GM18870 (cell line): Measurements from ENCODE around the gene GGA1.

Experiments
- ATAC-seq: cut with Tn5 transposase; IDR thresholded peaks from one replicate; pipeline ENCODE4 v1.9.1; 2021; ENCODE audit warnings: moderate library complexity; ENCODE audit not compliant: unreplicated experiment

GGA1 gene

GRCh38 chr22:37608477-37609239, at the start of gene GGA1:
Gene GGA1, plus strand, starts transcription at chr22:37608834. Its CDS starts 27 bp downstream, at chr22:37608861.
- ATAC-seq: peak; percentile 78

- no peak for ATAC-seq
These were observed 49.1 kb upstream of the GGA1 start for GRCh38 chr22:37559521-37559900.

- ATAC-seq: no peak
These were observed 48.6 kb upstream of the GGA1 start, which contains the start of gene CDC42EP1 for GRCh38 chr22:37559901-37560607. Gene CDC42EP1, plus strand, starts transcription at chr22:37560480. Its CDS starts 5,870 bp downstream, at chr22:37566350.

- no peak for ATAC-seq
These were observed 47.9 kb upstream of the GGA1 start for GRCh38 chr22:37560608-37561211.

- ATAC-seq: no peak
These were observed 47.2 kb upstream of the GGA1 start for GRCh38 chr22:37561212-37562048.

GRCh38 chr22:37562049-37562875, 46.4 kb upstream of the GGA1 start:
- ATAC-seq: no peak

GRCh38 chr22:37563153-37564081, 45.2 kb upstream of the GGA1 start:
- no peak for ATAC-seq

GRCh38 chr22:37564111-37564711, 44.4 kb upstream of the GGA1 start:
- no peak for ATAC-seq

- no peak for ATAC-seq
These were observed 42.8 kb upstream of the GGA1 start for GRCh38 chr22:37565830-37566229.

- no peak for ATAC-seq
These were observed 42.3 kb upstream of the GGA1 start for GRCh38 chr22:37566329-37566837.

- ATAC-seq: no peak
These were observed 41.5 kb upstream of the GGA1 start for GRCh38 chr22:37566903-37567798.

- no peak for ATAC-seq
These were observed 40.6 kb upstream of the GGA1 start for GRCh38 chr22:37568012-37568411.

GRCh38 chr22:37568448-37569008, 40.1 kb upstream of the GGA1 start:
- no peak for ATAC-seq

GRCh38 chr22:37569009-37569920, 39.4 kb upstream of the GGA1 start:
- no peak for ATAC-seq

GRCh38 chr22:37569921-37570660, 38.5 kb upstream of the GGA1 start:
- no peak for ATAC-seq

GRCh38 chr22:37570661-37570976, 38.0 kb upstream of the GGA1 start:
- no peak for ATAC-seq
